GM19238 (cell line): ENCODE measurements around the gene SRRD.
"Not testable (repeated sequence)": the region's sequence is repeated elsewhere in the genome, so short reads cannot be mapped to it uniquely, and the experiment has no call there.

Experiments
- DNase-seq: peaks from one replicate; pipeline ENCODE4 v3.0.0; 2011; ENCODE audit warnings: low spot score; ENCODE audit not compliant: insufficient read length

The SRRD gene

DNA sequence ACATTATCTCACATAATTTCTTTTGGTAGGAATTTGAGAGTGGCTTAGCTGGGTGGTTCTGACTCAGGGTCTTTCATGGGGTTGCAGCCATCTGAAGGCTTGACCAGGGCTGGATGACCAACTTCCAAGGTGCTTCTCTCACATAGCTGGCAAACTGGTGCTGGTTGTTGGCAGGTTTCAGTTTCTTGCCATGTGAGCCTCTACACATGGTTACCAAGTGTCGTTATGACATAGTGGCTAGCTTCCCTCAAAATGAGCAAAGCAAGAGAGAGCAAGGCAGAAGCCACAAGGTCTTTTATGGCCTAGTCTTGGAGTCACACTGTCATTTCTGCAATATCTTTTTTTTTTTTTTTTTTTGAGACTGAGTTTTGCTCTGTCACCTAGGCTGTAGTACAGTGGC, 32.8 kb downstream of the SRRD start:
- DNase-seq, result no peak

DNA sequence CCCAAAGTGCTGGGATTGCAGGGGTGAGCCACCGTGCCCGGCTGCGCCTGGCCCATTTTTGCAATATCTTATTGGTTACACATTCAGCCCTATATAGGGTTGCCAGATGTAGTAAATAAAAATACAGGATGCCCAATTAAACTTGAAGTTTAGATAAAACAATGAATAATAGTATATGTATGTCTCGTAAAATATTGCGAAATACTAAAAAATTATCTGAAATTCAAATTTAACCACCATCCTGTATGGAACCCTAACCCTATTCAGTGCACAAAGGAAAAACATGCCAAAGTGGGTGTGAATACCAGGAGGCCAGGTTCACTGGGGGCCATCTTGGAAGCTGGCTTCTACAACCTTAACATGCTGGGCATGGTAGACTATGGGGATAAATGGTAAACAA, 33.8 kb downstream of the SRRD start:
- DNase-seq, result no peak

DNA sequence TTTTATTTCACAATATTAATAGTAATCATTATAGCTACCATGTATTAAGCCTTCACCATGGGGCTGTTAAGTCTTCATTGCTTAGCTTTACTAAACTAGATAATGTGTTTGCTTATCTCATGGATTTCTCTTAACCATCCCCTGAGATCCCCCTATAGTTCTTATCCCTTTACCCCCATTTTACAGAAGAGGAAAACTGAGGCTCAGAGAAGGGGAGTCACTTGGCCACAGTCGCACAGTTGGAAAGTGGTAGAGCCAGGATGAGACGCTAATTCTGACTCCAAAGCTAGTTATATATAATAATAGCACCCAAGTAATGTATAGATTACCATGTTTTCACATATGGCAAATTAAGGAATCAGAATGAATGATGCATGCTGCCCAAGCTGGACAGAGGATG, 38.3 kb downstream of the SRRD start:
- no peak for DNase-seq

DNA sequence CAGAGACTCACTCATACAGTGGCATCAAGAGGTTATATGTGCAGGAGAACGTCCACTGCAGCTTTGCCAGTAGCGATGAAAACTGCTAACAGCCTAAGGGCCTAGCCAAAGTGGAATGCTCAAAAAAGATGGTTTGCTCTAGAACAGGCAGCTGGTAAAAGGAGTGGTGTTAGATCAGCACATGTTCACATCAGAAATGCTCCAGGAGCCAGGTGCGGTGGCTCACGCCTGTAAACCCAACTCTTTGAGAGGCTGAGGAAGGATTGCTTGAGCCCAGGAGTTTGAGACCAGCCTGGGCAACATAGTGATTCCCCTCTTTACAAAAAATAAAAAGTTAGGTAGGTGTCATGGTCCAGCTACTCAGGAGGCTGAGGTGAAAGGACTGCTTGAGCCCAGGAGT, 38.9 kb downstream of the SRRD start:
- no peak for DNase-seq

DNA sequence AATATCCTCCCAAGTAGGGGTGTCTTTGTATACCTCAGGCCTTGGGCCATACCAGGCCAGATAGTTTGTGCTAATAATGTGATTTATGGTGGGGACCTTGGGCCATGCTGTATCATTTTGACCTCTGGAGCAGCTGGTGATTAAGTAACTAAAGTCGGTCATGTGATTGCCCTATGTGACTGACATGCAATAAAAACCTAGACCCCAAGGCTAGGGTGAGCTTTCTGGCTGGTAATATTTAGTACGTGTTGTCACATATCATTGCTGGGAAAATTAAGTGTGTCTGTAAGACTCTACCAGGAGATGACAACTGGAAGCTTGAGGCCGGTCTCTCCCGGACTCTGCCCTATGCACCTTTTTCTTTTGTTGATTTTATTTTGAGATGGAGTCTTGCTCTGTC, 41.2 kb downstream of the SRRD start:
- DNase-seq, result no peak

- no peak for DNase-seq
Observed at GRCh38 chr22:26525946-26526564, 42.4 kb downstream of the SRRD start.

DNA sequence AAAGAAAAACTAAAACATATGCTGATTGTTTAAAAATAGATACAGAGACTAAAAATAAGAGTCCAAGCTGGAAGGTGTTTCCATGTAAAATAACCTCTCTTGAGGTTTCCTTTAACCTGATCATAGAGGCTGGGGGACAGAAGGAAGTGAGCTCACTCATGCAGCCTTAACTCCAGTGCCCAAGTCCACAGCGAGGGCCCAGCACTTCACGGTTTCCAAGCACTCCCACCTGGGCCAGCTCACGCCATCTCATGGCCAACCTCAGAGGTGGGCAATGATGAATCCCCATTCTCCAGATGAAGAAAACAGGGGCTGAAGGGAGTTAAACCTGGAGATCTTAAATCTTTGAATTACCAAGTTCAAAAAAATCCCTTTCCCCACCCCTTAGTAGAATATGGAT, 43.5 kb downstream of the SRRD start:
- no peak for DNase-seq

GRCh38 chr22:26527574-26528465, 44.1 kb downstream of the SRRD start:
- DNase-seq, result no peak

DNA sequence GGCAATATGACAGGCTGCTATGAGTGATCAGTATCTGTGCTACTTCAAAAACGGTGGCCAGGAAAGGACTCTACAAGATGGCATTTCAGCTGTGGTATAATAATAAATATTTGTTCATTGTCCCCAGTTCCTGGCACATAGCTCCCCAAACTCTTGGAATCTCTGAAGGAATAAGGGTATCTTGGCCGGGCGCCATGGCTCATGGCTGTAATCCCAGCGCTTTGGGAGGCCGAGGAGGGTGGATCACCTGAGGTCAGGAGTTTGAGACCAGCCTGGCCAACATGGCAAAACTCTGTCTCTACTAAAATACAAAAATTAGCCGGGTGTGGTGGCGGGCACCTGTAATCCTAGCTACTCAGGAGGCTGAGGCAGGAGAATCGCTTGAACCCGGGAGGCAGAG, 44.8 kb downstream of the SRRD start:
- DNase-seq, result not testable (repeated sequence)

DNA sequence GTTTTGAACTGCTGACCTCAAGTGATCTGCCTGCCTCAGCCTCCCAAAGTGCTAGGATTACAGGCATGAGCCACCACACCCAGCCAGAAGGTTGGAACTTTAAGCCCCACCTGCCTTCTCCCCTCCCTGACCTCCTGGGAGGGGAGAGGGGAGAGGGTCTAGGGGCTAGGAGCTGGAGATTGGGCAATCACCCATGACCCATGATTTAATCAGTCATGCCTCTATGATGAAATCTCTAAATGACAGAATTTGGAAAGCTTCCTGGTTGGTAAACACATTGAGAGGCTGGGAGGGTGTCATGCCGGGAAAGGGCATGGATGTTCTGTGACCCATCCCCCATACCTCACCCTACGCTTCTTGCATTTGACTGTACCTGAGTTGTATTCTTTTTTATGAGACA, 45.7 kb downstream of the SRRD start:
- DNase-seq, result no peak

DNA sequence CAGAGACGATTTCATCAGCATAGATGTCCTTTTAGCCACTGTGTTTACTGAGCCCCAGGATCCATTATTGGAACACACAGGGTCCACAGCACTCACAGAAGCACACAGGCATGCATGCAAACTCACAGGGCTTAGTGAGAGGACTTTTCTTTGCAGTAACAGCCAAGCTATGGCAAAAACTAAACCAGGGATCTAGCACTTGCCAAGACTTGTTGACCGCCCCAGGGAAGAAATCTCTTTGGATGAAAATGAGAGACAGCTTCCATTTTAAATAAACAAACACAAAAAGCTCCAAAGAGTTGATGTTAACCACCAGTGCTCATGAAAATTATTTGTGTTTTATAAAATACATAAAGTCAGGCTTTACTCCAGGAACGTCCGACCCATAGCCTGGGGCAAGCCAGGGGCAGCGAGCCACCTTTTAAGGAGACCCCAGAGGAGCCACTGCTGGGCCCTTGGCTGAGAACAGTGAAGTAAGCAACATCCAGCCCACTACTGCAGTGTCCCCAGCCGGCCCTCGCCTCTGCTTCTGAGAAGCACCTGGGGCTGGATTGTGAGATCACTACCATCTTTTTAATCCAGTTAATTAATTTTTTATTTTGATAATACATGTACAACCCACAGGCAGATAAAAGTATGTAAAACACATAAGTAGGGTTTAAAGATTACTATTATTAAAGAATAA, 50.6 kb downstream of the SRRD start:
- no peak for DNase-seq

GRCh38 chr22:26534874-26535602, 51.4 kb downstream of the SRRD start:
- DNase-seq, result no peak

- no peak for DNase-seq
Observed at GRCh38 chr22:26535603-26535908, 51.9 kb downstream of the SRRD start.

DNA sequence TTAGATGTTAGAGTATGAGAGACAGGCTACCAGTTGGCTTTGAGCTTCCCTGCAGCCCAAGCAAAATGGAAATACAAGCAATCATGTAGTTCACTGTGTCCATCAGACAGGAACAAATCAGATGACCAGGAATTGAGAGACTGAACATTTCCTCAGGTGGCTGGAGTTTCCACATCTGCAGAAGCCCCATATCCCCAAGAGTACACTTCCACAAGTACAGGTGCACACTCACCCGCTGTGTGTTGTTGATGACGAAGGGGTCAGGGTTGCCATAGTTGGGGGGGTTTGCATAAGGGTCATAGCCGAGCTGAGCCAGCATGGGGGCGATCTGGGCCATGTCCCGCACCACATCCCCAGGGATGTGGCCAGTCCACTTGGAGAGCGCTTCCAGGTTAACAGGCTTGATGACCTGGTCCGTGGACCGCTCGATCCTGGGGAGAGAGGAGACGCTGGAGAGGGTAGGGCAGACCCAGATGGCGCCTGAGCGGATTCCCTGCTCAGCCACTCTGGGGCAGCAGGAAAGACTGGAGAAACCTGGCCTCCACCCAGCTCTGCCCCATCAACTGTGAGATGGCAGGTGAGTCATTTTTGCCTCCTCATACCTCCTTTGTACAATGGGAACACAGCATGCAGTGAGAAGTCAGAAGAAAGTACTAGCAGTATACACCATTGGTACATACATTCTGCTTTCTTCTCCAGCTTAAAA, 52.5 kb downstream of the SRRD start:
- no peak for DNase-seq

DNA sequence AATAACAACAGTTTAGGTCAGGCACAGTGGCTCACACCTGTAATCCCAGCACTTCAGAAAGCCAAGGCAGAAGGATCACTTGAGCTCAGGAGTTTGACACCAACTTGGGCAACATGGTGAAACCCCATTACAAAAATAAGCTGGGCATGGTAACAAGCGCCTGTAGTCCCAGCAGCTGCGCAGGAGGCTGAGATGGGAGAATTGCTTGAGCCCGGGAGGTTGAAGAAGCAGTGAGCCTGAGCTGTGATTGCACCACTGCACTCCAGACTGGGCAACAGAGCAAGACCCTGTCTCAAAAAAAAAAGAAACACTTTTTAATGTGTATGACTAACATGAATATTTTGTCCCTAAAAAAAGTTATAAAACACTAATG, 53.1 kb downstream of the SRRD start:
- no peak for DNase-seq

GRCh38 chr22:26540119-26540518, 56.4 kb downstream of the SRRD start:
- no peak for DNase-seq

DNA sequence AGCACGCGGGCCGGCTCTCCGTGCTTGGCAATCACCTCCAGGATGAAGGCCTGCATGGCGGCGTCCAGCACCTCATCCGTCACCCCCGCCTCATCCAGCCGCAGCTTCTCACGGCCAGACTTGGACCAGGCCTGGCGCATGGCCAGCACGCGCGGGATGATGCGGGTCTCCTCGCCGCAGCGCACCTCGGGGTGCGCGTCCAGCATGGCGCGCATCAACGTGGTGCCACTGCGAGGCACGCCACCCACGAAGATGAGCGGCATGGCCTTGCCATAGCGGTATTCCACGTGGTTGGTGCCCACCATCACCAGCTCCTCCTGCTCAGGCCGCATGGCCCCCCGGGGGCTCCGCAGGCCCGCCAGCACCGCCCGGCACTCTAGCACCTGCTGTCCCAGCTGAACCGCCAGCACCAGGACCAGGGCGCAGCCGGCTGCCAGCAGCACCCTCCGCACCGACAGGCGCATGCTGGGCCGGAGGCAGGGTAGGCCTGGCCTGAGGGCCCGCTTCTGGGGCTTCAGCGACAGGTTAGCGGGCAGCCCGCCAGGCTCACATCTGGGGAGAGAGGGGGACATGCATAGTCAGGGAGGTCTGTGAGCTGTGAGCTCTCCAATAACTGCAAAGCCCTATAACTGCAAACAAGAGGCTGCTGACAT, 57.6 kb downstream of the SRRD start:
- DNase-seq, result no peak

DNA sequence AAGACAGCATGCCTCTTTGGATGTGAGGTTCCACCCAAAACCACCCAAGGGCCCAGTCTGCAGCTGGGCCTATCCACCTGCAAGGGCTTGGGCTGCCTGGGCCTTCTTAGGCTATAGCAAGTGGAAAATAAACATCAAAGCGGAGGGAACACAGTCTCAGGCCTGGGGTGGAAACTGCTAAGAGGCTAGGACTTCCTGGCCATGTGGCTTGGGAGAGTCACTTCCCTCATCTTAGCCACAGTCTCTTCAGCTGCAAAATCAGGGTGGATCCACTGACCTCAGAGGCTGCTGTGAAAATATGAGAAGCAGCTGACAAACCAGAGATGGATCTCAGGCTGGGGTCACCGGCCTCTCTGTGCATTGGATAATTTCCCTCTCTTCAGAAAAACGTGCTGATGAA, 59.2 kb downstream of the SRRD start:
- no peak for DNase-seq
